Gastroesophageal sphincter (tissue), 4 donors: ENCODE results near the gene RND1. TPM values are rescaled to one million over a fixed set of nuclear protein-coding genes. Genes with fewer than 3 reads are reported as not detected.
"Not testable (repeated sequence)": the region's sequence is repeated elsewhere in the genome, so short reads cannot be mapped to it uniquely, and the experiment has no call there.

Source experiments
- ATAC-seq: fragments of 150-250 bp; one replicate; pipeline ENCODE4 v1.9.1; 2016; ENCODE audit warnings: mild to moderate bottlenecking, moderate library complexity
- H3K27ac ChIP-seq, 4 donors: fragments of 200-600 bp; sonication (generic) in 3 of 4; 1 replicate in 3 of 4; 2 replicates in 1 of 4; pipeline ENCODE4 v1.5.1; 2016 to 2019
- H3K27me3 ChIP-seq: fragments of 200-600 bp; sonication (generic); one replicate; pipeline ENCODE4 v1.5.1; 2019
- H3K36me3 ChIP-seq, 2 donors: fragments of 200-600 bp; sonication (generic); one replicate each; pipeline ENCODE4 v1.5.1; 2019; ENCODE audit warnings: control low read depth in 1 of 2
- H3K4me1 ChIP-seq, 3 donors: fragments of 200-600 bp; sonication (generic); 1 replicate in 2 of 3; 2 replicates in 1 of 3; pipeline ENCODE4 v1.5.1; 2016 to 2019; ENCODE audit warnings: control low read depth in 2 of 3
- H3K4me3 ChIP-seq, 2 donors: fragments of 200-600 bp; sonication (generic); one replicate each; pipeline ENCODE4 v1.5.1; 2019; ENCODE audit warnings: mild to moderate bottlenecking in 1 of 2, moderate library complexity in 1 of 2
- H3K9me3 ChIP-seq, 3 donors: fragments of 200-600 bp; sonication (generic); one replicate each; pipeline ENCODE4 v1.5.1; 2017 to 2019; ENCODE audit warnings: control low read depth in 2 of 3
- EP300 ChIP-seq: sonication (generic); formaldehyde crosslinking; IDR thresholded peaks from one replicate; pipeline ENCODE4 v1.6.1; 2017; ENCODE audit warnings: antibody characterized with exemption, mild to moderate bottlenecking
- POLR2A ChIP-seq, 2 donors: fragments of 450-650 bp; IDR thresholded peaks; one replicate each; pipeline ENCODE4 v1.6.1; 2017; ENCODE audit warnings: antibody characterized with exemption in 2 of 2, mild to moderate bottlenecking in 2 of 2, moderate library complexity in 1 of 2
- POLR2AphosphoS5 ChIP-seq: sonication (generic); formaldehyde crosslinking; IDR thresholded peaks from one replicate; pipeline ENCODE4 v1.6.1; 2017; ENCODE audit warnings: antibody characterized with exemption
- WGBS, 2 donors: methylation state at CpG; one replicate each; pipeline ENCODE4 v1.1.5; 2018; ENCODE audit warnings: low coverage in 1 of 2; 5-methylcytosine and 5-hydroxymethylcytosine counted together
- total RNA-seq, 4 donors: library from RNA; depleted of rRNA; stranded (reverse); fragments of >200 nt; gene quantifications; one replicate each; pipeline ENCODE4 v1.1.0, GENCODE V29; 2016
- TF ChIP-seq, protein P1 (sequence below), 4 experiments: fragments of 200-600 bp in 2 of 4; fragments of 450-650 bp in 2 of 4; sonication (generic) in 1 of 4; IDR thresholded peaks; one replicate each; pipeline ENCODE4 v1.5.1; 2017 to 2019; ENCODE audit warnings: antibody characterized with exemption in 4 of 4, mild to moderate bottlenecking in 2 of 4, moderate library complexity in 2 of 4

The RND1 gene
- total RNA-seq, 4 donors from 2014 or later = 0.19 to 1.9 TPM; not detected in 2

DNA sequence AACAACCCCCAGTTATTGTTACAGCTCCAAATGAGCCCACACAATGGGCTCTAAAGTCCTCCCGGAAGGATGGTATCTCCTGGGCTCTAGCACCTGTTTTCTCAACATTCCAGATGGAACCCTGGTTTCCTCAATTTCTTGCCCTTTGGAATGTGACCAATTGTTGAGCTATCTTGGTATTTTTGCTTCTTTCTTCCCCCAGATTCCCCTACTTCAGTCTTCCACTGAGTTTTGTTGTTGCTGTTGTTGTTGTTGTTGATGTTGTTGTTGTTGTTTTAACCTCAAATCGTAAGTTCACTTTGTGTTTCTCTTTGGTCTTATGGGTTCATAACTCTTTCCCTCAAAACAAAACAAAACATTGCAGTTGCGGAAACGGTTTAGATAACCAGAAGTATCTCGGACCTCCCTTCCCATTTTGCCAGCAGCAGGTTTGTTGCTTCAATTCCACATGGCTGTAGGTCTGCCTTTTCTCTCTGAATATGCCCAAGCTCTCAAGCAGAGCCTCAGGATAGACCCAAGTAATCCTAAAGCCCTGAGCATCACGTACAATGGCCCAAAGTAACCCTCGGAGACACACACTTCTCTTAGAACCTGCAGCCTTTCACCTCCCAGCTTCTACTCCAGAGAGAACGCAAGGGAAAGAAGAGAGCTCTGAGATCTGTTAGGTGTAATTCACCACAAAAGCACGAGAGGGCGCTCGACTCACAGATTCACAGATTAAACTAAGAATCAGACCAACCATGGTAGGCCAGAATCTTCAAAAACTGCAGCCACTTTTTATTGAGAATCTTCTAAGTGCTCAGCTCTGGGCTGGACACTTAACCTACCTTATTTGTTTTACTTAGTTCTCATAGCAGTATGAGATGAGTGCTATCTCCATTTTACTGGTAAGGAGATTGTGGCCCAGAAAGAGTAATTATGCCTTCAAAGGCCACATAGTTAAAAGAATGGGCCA, 12.7 kb downstream of the RND1 start:
- Histone ChIP-seq H3K36me3 (peaks cover 0 to 10% of the 10 kb centered on the region in 2 donors), H3K9me3 (no peaks in the 10 kb centered on the region), H3K27me3 (no peaks in the 10 kb centered on the region), H3K27ac (peak overlapping the region; percentile 10 to 92 (median 88)), H3K4me3 (peak overlapping the region; percentile 49 to 91), H3K4me1 (peaks cover 0 to 43% (median 14%) of the 10 kb centered on the region in 3 donors)
- TF ChIP-seq POLR2A (IDR thresholded peaks at IDR 0.05) = no peak
- TF ChIP-seq, protein P1, sequence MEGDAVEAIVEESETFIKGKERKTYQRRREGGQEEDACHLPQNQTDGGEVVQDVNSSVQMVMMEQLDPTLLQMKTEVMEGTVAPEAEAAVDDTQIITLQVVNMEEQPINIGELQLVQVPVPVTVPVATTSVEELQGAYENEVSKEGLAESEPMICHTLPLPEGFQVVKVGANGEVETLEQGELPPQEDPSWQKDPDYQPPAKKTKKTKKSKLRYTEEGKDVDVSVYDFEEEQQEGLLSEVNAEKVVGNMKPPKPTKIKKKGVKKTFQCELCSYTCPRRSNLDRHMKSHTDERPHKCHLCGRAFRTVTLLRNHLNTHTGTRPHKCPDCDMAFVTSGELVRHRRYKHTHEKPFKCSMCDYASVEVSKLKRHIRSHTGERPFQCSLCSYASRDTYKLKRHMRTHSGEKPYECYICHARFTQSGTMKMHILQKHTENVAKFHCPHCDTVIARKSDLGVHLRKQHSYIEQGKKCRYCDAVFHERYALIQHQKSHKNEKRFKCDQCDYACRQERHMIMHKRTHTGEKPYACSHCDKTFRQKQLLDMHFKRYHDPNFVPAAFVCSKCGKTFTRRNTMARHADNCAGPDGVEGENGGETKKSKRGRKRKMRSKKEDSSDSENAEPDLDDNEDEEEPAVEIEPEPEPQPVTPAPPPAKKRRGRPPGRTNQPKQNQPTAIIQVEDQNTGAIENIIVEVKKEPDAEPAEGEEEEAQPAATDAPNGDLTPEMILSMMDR (IDR thresholded peaks at IDR 0.05) = peak in 3 of 4 experiments; percentile 86 to 97 (median 97)
- 1 to 2% methylated on average over 6 to 10 of the region's 11 CpGs for WGBS, 2 donors
- ATAC-seq = peak; percentile 37

DNA sequence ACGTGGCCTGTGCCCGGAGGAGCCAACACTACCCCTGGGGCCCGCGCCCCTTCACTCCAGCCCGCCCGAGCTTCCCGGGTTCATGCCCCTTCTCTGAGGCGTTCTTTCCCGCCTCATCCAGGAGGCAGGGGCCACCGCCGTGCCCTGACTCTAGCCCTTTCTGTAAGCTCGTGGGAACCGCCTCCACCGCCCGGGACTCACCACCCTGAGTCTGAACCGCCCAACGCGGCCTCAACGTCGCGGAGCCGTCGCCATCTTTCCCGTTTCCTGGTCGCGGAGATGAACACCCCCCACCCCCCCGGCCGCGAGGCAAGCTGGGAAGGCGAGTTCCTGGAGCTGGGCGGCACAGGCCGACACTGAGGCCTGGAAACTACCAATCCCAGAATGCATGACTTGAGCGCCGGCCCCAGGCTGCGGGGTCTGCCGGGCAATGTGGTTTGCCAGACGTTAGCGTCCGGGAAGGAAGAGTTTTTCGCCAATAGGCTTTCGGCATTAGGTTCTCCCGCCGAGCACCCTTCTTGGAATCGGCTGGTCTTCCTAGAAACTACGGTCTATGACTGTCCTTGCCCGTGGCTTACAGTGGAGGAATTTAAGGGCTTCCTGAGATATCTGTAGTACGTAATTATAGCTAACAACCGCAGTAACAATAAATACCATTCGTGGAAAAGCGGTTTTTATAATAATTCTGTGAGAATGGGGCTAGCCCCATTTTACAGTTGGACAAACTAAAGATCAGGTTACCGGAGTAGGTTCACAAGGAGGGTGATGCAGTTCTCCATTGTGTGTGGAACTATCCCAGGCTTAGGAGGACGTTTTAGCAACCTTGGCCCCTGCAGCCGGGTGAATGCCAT, 13.6 kb downstream of the RND1 start, which contains the start of gene DDX23:
Gene DDX23 (minus strand): TSS at position 281 of the 851 bp plus-strand sequence. CDS start 6,381 bp downstream, outside the sequence.
- Histone ChIP-seq H3K4me1 (peaks cover 0 to 51% (median 14%) of the 10 kb centered on the region in 3 donors), H3K9me3 (no peaks in the 10 kb centered on the region), H3K27me3 (no peaks in the 10 kb centered on the region), H3K4me3 (peak within 1 kb of the TSS; percentile 49 to 91), H3K27ac (peak within 1 kb of the TSS; percentile 25 to 92 (median 88)), H3K36me3 (peaks cover 0 to 19% of the 10 kb centered on the region in 2 donors)
- 2 to 6% methylated on average over 7 to 9 of the region's 53 CpGs for WGBS, 2 donors
- TF ChIP-seq POLR2AphosphoS5 = peak; percentile 93
- TF ChIP-seq, protein P1 (IDR thresholded peaks at IDR 0.05) = peak in 1 of 4 experiments; percentile 18
- TF ChIP-seq POLR2A (IDR thresholded peaks at IDR 0.05) = peak in 1 of 2 donors; percentile 38
- TF ChIP-seq EP300 = no peak
- peak; percentile 99 for ATAC-seq

DNA sequence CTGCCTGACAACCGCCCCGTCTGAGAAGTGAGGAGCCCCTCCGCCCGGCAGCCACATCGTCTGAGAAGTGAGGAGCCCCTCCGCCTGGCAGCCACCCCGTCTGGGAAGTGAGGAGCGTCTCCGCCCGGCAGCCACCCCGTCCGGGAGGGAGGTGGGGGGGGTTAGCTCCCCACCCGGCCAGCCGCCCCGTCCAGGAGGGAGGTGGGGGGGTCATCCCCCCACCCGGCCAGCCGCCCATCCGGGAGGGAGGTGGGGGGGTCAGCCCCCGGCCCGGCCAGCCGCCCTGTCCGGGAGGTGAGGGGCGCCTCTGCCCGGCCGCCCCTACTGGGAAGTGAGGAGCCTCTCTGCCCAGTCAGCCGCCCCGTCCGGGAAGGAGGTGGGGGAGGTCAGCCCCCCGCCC, 23.6 kb downstream of the RND1 start:
- peaks cover 6 to 88% of the 10 kb centered on the region in 2 donors for H3K36me3 ChIP-seq
- not testable (repeated sequence) for ATAC-seq, H3K27me3 ChIP-seq, H3K27ac ChIP-seq, H3K9me3 ChIP-seq, H3K4me3 ChIP-seq, H3K4me1 ChIP-seq
- no CpG with 5 or more reads among the region's 29 CpGs for WGBS, 2 donors

DNA sequence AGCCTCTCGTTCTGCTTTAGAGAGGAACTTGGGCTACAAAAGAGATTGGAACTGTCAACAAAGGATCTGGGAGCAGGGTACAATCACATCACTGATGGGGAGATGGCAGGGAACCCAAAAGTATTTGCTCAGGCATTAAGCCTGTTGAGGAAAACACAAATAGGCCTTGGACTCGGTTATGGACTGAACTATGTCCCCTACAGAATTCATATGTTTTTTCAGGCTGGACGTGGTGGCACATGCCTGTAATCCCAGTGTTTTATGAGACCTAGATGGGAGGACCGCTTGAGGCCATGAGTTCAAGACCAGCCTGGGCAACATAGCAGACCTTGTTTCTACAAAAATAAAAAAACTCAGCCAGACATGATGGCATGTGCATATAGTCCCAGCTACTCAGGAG, 27.6 kb downstream of the RND1 start:
- Histone ChIP-seq H3K9me3 (no peaks in the 10 kb centered on the region), H3K27ac (no peak overlapping the region), H3K36me3 (peaks cover 4 to 96% of the 10 kb centered on the region in 2 donors), H3K4me3 (no peak overlapping the region), H3K4me1 (no peaks in the 10 kb centered on the region), H3K27me3 (no peaks in the 10 kb centered on the region)
- no peak for TF ChIP-seq EP300
- TF ChIP-seq, protein P1 (IDR thresholded peaks at IDR 0.05) = no peak
- TF ChIP-seq POLR2AphosphoS5 = no peak
- TF ChIP-seq POLR2A (IDR thresholded peaks at IDR 0.05) = no peak
- ATAC-seq = no peak
- WGBS, 2 donors = 80 to 100% methylated on average over 1 of the region's 4 CpGs
